ENCODE measurements around the gene RCBTB2. TPM values are rescaled to one million over a fixed set of nuclear protein-coding genes. Genes with fewer than 3 reads are reported as not detected.

The RCBTB2 gene
- total RNA-seq (10 to 100 TPM; 14.4 to 19.6 (median 15.9) TPM), polyA plus RNA-seq (10 to 100 TPM in 2 of 3 donors, 1 to 10 TPM in 1; 6.7 to 14.1 (median 12.5) TPM)
- long read RNA-seq, donor 1, partial matches to known transcripts, result 0 of 3 reads
- long read RNA-seq, donor 1, other reads (novel, unspliced or antisense), result 0 of 3 reads
- long read RNA-seq, donor 2, transcript RCBTB2-206 (12 exons, 2,984 nt), result major isoform, 6 of 17 reads
- long read RNA-seq, donor 2, partial matches to known transcripts, result 9 of 17 reads
- long read RNA-seq, donor 2, other reads (novel, unspliced or antisense), result 0 of 17 reads

DNA sequence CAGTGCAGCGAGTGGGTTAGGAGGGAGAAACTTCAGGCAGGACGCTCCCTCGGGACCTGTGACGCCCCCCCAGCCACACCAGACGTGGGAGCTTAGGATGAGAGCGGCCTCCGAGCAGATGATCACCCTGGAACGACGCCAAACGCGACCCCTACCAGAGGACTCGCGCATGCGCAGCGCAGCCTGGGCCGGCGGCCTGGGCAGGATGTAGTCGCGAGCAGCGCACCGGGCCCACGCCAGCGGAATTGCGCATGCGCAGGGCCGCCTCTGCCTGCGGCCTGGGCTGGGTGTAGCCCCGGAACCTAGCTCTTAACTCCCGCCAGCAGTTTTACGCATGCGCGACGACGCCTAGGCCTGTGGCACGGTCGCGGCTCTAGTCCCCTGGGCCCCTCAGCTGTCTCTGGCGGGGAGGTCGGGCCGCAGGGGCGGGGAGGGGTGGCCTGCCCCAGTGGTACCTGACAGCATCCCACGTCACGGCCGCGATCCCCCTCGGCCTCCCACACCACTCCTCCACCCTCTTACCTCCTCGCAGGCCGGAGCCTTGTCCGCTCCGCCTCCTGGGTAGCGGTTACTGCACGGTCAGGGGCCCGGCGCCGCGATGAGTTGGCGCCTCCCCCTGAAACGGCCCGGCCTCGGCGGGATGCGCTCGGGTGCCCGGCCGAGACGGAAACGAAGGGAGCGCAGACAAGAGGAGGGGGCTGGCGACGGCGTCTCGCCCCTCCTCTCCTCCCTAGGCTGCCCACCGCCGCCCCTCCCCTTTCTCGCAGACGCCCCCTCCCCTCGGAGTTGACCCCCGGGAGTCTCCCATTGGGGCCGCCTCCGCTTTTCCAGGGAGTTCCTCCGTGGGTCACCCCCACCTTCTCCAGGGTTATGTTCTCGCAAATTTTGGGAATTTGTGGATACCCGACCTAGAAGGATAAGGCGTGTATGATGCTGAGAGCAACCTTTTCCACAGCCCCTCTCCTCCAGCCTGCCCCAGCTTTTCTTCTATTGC, at the start of gene RCBTB2:
Gene RCBTB2, minus strand, starts transcription at position 575 of the 994 bp plus-strand sequence. CDS start 11,141 bp downstream, outside the sequence.
- 1 to 2% (median 2%) methylated on average over 64 to 84 of the region's 84 CpGs for WGBS, 5 donors
- Histone ChIP-seq H3K4me1 (peaks cover 9 to 56% (median 25%) of the 10 kb centered on the region in 6 donors), H3K27me3 (replicated peaks in 1 of 7) (no peaks in the 10 kb centered on the region), H3K9me3 (peaks cover 0 to 7% (median 0%) of the 10 kb centered on the region in 8 donors), H3K27ac (peak within 1 kb of the TSS; percentile 90 to 99 (median 98)), H3K36me3 (no peaks in the 10 kb centered on the region), H3K4me3 (peak within 1 kb of the TSS; percentile 51 to 70 (median 56))
- peak; percentile 3 to 75 (median 72) for TF ChIP-seq POLR2A (IDR thresholded peaks at IDR 0.05)
- TF ChIP-seq POLR2AphosphoS5 (IDR thresholded peaks at IDR 0.05), result peak; percentile 98 to 99 (median 99)
- TF ChIP-seq, protein P1, sequence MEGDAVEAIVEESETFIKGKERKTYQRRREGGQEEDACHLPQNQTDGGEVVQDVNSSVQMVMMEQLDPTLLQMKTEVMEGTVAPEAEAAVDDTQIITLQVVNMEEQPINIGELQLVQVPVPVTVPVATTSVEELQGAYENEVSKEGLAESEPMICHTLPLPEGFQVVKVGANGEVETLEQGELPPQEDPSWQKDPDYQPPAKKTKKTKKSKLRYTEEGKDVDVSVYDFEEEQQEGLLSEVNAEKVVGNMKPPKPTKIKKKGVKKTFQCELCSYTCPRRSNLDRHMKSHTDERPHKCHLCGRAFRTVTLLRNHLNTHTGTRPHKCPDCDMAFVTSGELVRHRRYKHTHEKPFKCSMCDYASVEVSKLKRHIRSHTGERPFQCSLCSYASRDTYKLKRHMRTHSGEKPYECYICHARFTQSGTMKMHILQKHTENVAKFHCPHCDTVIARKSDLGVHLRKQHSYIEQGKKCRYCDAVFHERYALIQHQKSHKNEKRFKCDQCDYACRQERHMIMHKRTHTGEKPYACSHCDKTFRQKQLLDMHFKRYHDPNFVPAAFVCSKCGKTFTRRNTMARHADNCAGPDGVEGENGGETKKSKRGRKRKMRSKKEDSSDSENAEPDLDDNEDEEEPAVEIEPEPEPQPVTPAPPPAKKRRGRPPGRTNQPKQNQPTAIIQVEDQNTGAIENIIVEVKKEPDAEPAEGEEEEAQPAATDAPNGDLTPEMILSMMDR (IDR thresholded peaks at IDR 0.05 in 8 of 11, conservative IDR thresholded peaks at IDR 0.05 in 3 of 11), result peak in 3 of 11 experiments; percentile 4 to 24 (median 14)
- DNase-seq, result peak; percentile 100
- intact Hi-C loops (cut with DNase I; ENCODE audit: low total_unique reads), result no loop called here

DNA sequence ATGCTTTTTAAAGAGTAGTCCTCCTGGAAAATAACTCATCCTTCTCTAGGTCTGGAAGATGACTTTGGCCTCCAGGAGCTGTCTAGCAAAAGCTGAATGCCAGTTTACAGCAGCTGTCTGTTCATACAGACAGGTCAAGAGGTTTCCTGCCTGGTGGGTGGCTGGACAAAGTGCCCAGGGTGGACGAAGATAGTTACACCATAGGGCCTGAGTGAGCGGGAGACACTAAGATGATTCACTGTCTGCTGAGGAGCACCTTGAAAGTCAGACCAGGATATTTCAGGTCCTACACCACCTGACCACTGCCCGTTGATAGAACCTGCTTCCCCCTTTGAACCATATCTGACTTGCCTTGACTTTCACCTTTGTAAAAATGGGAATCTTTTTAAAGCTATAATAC, 49.2 kb upstream of the RCBTB2 start:
- intact Hi-C loops (cut with DNase I; ENCODE audit: low total_unique reads), result loop anchor here (5.0 to 10.0 kb wide), 2 partner anchors 177 to 250 kb away; no protein-coding TSS in a partner anchor
- no peak for DNase-seq
- H3K27ac ChIP-seq, result no peak overlapping the region
- TF ChIP-seq, protein P1 (IDR thresholded peaks at IDR 0.05 in 8 of 11, conservative IDR thresholded peaks at IDR 0.05 in 3 of 11), result no peak
- H3K4me1 ChIP-seq, result peaks cover 30 to 68% (median 47%) of the 10 kb centered on the region in 6 donors
- H3K27me3 ChIP-seq (replicated peaks in 1 of 7), result peaks cover 0 to 55% (median 0%) of the 10 kb centered on the region in 7 donors
- H3K9me3 ChIP-seq, result no peaks in the 10 kb centered on the region
- no peaks in the 10 kb centered on the region for H3K36me3 ChIP-seq
- WGBS, 5 donors, result 71 to 84% (median 75%) methylated on average over 3 of the region's 3 CpGs
- H3K4me3 ChIP-seq, result no peak overlapping the region

DNA sequence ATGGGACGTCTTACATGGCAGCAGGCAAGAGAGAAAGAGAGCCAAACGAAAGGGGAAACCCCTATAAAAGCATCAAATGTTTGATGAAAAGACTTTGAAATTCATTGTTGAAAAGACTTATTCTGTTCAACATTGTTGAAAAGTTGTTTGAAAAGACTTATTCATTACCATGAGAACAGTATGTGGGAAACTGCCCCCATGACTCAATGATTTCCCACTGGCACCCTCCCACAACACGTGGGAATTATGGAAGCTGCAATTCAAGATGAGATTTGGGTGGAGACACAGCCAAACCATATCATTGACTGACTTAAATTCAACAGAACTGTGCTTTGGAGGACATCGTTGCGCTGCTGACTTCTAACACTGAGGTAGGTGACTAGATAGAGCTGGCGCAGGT, 48.0 kb upstream of the RCBTB2 start:
- no peak for DNase-seq
- H3K36me3 ChIP-seq, result no peaks in the 10 kb centered on the region
- H3K4me1 ChIP-seq, result peaks cover 20 to 60% (median 35%) of the 10 kb centered on the region in 6 donors
- H3K4me3 ChIP-seq, result no peak overlapping the region
- WGBS, 5 donors, result 75 to 80% (median 78%) methylated on average over 6 of the region's 6 CpGs
- TF ChIP-seq POLR2A (IDR thresholded peaks at IDR 0.05), result no peak
- no peak for TF ChIP-seq POLR2AphosphoS5 (IDR thresholded peaks at IDR 0.05)
- TF ChIP-seq, protein P1 (IDR thresholded peaks at IDR 0.05 in 8 of 11, conservative IDR thresholded peaks at IDR 0.05 in 3 of 11), result no peak
- no peaks in the 10 kb centered on the region for H3K9me3 ChIP-seq
- no peak overlapping the region for H3K27ac ChIP-seq
- H3K27me3 ChIP-seq (replicated peaks in 1 of 7), result peaks cover 0 to 60% (median 0%) of the 10 kb centered on the region in 7 donors
- intact Hi-C loops (cut with DNase I; ENCODE audit: low total_unique reads), result loop anchor here (5.0 to 10.0 kb wide), 2 partner anchors 176 to 249 kb away; no protein-coding TSS in a partner anchor

Data from spleen (tissue), 13 donors.